GM10248 (cell line): ENCODE results near the gene AEBP2.

ENCODE experiments used
- CTCF ChIA-PET: fragments of 300-600 bp; sonication (Branson Sonifier 250); formaldehyde crosslinking; extraction: SDS; loops from one replicate; lab custom pipeline; 2021; ENCODE audit warnings: antibody characterized with exemption; lab: Yijun Ruan, JAX
- POLR2A ChIA-PET: fragments of 350-650 bp; sonication (Branson Sonifier 250); formaldehyde crosslinking; extraction: SDS; loops from one replicate; lab custom pipeline; 2020; ENCODE audit warnings: antibody characterized with exemption; lab: Yijun Ruan, JAX
- DNase-seq: peaks from one replicate; pipeline ENCODE4 v3.0.0; 2012; ENCODE audit errors: extremely low spot score
- CTCF ChIP-seq: IDR thresholded peaks from 2 replicates; pipeline ENCODE4 v1.5.1; 2012; ENCODE audit warnings: mild to moderate bottlenecking, low read depth; ENCODE audit errors: extremely low read depth, missing control alignments, control extremely low read depth

AEBP2 gene

DNA sequence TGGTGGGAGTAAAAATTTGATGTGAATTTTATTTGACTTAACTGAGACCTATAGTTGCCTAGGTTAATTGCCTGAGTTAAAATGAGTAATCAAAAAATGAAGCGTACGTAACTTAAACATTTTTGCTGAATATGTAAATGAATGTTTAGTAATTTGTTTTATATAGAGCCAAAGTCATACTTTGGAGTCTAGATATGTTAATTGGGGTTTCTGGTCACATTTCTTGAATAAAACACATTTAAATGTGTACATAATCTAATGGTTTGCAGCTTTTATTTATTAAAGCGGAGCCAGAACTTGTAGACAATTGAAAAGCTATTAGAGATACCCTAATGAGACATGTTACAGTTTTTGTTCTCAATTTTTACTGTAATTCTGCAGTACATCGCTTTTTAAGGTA is 71.2 kb downstream of the AEBP2 start:
- no peak for DNase-seq
- ChIA-PET CTCF (interaction anchor here (1.0 to 1.6 kb wide), 2 partner anchors 18 to 59 kb away, joined by 3 to 5 read pairs; no protein-coding TSS in a partner anchor), POLR2A (no interaction called here)
- TF ChIP-seq CTCF, result no peak

DNA sequence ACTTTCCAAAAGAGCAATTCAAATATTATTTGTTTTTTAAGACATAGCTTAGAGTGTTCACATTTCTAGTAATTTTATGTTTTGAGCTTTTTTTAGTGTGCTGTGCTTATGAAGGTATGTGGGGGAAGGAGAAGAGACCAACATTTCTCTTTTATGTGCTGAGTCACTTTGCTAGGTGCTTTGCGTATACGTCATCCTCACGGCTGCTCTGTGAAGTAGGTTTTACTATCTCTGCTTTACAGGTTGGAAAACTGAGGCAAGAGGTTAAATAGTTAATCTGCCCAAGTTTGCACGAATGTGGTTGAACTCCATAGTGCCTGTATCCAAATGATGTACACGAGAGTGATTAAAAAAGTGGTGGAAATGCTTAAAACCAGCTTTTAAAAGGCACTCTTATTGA is 75.9 kb downstream of the AEBP2 start:
- DNase-seq, result no peak
- ChIA-PET CTCF (interaction anchor here (1.1 to 1.8 kb wide), 2 partner anchors 10 to 13 kb away, joined by 3 to 5 read pairs; no protein-coding TSS in a partner anchor), POLR2A (no interaction called here)
- no peak for TF ChIP-seq CTCF

DNA sequence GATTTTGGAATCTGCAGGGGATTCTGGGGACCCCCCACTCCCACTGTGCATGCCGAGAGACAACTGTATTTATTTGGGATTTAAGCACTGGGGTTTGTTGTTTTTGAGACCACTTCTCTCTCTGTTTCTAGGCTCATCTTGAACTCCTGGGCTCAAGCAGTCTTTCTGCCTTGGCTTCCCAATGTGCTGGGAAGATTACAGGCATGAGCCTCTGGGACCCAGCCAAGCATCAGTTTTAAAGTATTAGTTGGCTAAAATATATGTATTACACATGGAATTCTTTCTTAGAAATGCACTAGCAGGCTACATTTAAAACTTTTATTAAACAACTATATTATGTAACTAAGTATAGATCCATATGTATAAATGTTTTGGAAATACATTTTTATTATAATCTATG is 78.3 kb downstream of the AEBP2 start:
- POLR2A ChIA-PET, result no interaction called here
- no peak for TF ChIP-seq CTCF
- CTCF ChIA-PET, result interaction anchor here (1.8 kb wide), 1 partner anchor 24 kb away, joined by 4 read pairs; no protein-coding TSS in a partner anchor
- DNase-seq, result no peak

DNA sequence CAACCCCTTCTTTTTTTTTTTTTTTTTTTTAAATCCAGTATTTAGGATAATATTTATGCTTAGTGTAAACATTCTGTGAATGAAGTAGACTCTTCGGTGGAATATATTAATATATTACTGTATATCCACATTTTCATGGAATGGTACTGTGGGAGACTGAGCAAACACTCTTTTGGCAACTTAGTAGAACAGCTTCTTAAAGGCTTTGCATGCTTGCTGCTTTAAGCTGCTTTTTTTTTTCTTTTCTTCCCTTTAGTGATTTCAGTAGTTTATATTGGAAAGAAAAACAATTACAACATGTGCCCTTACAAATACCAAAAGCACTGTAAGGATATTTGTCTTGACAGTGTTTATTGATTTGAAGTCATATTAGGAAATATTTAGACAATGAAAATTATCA is 78.9 kb downstream of the AEBP2 start:
- TF ChIP-seq CTCF, result no peak
- DNase-seq, result no peak
- ChIA-PET CTCF (no interaction called here), POLR2A (no interaction called here)

DNA sequence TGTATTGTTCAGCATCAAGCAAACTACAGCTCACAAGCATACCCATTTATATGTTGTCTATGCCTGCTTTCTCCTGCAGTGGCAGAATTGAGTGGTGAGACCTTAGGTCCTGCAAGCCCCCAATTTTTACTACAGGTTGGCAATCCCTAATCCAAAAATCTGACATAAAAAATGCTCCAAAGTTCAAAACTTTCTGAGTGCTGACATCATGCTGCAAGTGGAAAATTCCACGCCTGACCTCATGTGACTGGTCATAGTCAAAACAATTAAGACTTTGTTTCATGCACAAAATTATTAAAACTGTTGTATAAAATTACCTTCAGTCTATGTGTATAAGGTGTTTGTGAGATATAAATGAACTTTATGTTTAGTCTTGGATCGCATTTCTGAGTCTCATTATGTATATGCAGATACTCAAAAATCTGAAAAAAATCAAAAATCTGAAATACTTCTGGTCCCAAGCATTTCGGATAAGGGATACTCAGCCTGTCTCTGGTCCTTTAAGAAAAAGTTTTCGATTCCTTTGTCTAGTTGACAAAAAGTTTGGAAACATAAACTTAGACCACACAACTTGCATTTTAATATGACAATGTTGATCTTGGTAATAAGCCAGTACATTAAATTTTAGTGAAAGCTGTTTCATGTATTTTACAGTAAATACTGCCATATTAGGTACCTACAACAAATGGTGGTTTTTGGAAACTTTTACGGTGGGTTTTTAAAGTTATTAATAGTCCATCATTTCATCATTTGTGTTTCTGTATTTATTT is 81.5 kb downstream of the AEBP2 start:
- ChIA-PET CTCF (interaction anchor here (0.8 to 1.5 kb wide), 3 partner anchors 8 to 12 kb away, joined by 3 to 4 read pairs (median 3); no protein-coding TSS in a partner anchor), POLR2A (no interaction called here)
- TF ChIP-seq CTCF, result no peak
- no peak for DNase-seq

- DNase-seq, result no peak
- POLR2A ChIA-PET, result no interaction called here
- CTCF ChIA-PET, result interaction anchor here (1.0 kb wide), 1 partner anchor 12 kb away, joined by 4 read pairs; no protein-coding TSS in a partner anchor
- no peak for TF ChIP-seq CTCF
These were observed 86.0 kb downstream of the AEBP2 start for GRCh38 chr12:19525274-19525673.
